Endometrial microvascular endothelial cells (primary cell): ENCODE measurements around the gene TOR4A. TPM values are rescaled to one million over a fixed set of nuclear protein-coding genes. Genes with fewer than 3 reads are reported as not detected.
"Not testable (repeated sequence)": the region's sequence is repeated elsewhere in the genome, so short reads cannot be mapped to it uniquely, and the experiment has no call there.

ENCODE experiments used
- in situ Hi-C: cut with HindIII; loops from 2 replicates; pipeline ENCODE4 v1.10.0; 2017; ENCODE audit warnings: low sequenced_read_pairs, low pct_unique_long_range_greater_than_20kb; ENCODE audit errors: inconsistent ontology term
- total RNA-seq: library from RNA; depleted of rRNA; stranded (reverse); fragments of >200 nt; gene quantifications from one replicate; pipeline ENCODE4 v1.2.3, GENCODE V29; 2015; ENCODE audit errors: inconsistent ontology term

TOR4A gene
- total RNA-seq, 1 donor from 2014 or later: 53.1 TPM

GRCh38 chr9:137250329-137251193, 27.0 kb upstream of the TOR4A start:
- in situ Hi-C loops: no loop called here

- in situ Hi-C loops: no loop called here
Observed at GRCh38 chr9:137251194-137251461, 26.4 kb upstream of the TOR4A start, which contains the start of gene STPG3. Gene STPG3, plus strand, starts transcription at chr9:137251286. Its CDS starts 1 bp downstream, at chr9:137251287.

DNA sequence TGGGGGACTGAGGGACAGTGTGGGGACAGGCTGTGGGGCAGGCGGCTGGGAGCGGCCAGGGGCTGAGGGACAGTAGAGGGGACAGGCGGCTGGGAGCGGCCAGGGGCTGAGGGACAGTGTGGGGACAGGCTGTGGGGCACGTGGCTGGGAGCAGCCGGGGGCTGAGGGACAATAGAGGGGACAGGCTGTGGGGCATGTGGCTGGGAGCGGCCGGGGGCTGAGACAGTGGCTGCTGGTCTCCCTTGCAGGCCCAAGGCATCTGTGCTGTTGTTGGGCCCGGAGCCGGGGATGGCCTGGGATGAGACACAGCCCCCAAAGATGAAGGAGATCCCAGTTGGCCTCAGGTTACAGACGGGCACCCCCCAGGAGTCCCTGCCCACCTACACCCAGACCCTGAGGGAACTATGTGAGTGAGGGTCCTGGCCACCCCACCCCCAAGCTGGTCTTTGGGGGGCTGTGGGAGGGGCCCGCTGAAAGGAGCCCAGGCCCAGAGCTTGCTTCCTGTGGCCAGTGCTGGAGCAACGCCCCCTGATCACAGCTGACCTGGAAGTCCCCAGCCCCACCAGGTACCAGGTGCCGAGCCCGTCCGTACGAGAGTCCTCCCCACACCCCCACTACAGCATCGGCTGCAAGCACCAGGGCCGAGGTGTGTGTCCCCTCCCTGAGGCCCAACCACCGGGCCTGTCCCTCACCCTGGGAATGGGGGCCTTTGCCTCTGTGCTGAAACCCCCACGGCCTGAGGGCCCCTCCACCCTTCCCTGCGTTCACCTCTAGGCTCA, 25.8 kb upstream of the TOR4A start:
- in situ Hi-C loops: no loop called here

DNA sequence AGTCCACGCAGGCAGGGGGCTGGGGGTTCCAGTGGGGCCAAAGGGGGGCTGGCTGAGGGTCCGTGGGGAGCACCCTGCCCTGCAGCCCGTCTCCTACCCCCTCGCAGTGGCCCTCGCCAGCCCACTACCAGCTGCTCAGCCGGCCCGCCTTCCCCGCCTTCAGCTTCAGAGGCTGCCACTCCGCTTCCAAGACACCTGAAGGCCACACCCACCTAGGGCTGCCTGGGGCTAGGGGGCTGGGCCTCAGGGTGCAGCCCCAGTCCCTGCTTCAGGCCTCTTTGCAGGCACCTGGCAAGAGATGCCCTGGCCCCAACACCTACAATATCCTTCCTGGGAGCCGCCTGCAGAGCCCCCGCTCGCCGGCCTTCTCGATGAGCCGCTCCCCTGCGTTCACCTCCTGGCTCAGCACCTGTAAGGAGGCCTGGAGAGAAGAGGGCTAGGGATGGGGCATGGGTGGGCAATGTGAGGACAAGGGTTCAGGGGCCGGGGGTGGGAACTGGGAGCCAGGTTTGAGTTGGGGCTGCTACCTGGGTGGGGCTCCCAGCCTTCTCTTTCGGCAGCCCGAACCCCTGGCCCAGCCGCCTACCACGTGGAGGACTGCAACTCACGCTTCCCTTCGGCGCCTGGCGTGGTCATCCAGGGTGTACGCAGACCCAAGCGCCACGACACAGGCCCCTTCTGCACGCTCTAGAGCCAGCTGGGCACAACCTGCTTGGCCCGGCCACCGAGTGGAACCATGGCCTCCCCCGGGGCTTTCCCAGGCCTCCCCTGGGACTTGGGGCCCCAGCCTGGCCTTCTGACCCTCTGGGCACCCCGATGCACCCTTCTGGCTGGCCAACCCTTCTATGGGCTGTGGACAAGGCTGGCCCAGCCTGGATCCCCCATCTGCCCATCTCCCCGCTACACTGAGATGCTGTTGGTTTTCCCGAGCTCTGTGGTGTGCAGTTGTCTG, 24.7 kb upstream of the TOR4A start:
- in situ Hi-C loops: no loop called here

GRCh38 chr9:137253717-137254623, 23.6 kb upstream of the TOR4A start:
- in situ Hi-C loops: no loop called here

DNA sequence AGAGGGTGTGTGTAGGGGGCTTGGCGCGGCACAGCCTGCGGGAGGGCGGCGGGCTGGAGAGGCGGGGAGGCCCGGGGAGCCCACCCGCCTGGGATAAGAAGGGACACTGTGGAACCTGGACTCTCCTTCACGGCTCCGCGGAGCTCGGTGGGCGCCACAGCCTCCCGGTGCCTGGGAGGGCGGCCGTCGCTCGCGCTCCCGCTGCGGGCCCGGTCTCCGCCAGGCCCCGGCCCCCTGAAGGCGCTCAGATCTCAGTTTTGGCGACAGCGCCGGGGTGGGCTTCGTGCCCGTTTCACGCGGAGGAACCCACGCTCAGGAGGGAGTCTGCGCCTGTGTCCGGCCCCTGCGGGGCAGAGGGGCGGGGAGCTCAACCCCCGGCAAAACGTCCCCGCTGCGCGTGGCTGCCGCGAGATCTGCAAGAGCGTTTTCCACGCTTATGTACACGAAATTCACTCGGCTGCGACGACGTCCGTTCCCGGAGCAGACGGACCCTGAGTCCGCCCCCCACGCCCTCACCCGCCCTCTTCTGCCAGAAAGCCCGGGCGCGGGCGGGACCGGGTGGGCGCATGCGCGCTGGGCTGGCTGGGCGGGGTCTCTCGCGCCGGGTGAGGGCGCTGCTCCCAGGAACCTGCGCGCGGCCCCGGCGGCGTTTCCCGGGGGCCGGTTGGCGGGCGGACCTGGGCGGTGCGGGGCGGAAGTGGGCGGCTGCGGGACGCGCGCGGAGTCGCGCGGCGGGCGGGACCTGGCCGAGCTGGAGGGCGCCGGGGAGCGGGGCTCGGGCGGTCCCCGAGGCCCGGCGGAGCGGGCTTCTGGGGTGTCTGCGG, 22.7 kb upstream of the TOR4A start, which contains the start of gene NELFB:
TSS of gene NELFB (plus strand) at position 704 of the 824 bp plus-strand sequence.
- in situ Hi-C loops: no loop called here

GRCh38 chr9:137255448-137256114, 21.9 kb upstream of the TOR4A start:
- in situ Hi-C loops: no loop called here

GRCh38 chr9:137256362-137256761, 21.2 kb upstream of the TOR4A start:
- in situ Hi-C loops: no loop called here

- in situ Hi-C loops: no loop called here
Observed at GRCh38 chr9:137256856-137257255, 20.7 kb upstream of the TOR4A start.

DNA sequence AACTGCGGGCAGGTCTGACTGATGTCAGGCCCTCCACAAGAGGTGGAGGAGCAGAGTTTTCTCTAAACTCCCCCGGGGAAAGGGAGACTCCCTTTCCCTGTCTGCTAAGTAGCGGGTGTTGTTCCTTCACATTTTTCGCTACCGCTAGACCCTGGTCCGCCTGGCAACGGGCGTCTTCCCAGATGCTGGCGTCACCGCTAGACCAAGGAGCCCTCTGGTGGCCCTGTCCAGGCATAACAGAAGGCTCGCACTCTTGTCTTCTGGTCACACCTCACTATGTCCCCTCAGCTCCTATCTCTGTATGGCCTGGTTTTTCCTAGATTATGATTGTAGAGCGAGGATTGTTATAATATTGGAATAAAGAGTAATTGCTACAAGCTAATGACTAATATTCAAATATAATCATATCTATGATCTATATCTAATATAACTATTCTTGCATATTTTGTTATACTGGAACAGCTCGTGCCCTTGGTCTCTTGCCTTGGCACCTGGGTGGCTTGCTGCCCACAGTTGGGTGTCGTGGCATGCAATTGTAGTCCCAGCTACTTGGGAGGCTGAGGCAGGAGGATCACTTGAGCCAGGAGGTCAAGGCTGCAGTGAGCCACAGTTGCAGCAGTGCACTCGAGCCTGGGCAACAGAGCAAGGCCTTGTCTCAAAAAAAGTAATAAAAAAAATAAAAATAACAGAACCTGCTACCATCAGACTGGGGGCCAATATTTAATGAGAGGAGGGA, 15.2 kb upstream of the TOR4A start:
- in situ Hi-C loops: not testable (repeated sequence)

- in situ Hi-C loops: no loop called here
Observed at GRCh38 chr9:137262909-137263285, 14.6 kb upstream of the TOR4A start.

DNA sequence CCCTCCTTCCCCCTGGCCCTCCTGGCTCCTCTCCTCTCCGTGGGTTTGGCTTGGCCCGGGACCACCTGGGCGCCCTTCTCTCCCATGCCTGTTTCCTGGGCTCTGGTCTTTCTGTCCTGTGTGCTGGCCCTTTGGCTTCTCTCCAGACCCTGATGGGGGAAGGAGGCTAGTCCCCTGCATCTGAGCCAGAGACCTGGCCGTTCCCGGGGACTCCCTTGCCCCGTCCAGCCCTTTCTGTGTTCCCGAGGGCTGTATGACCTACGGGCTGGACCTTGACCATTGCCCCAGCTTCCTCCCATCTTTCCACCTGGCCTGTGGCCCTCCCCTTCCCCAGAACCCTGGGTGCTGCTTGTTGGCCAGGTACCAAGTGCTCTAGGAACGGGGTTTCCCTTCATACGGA, 14.0 kb upstream of the TOR4A start:
- in situ Hi-C loops: no loop called here

GRCh38 chr9:137264067-137264466, 13.5 kb upstream of the TOR4A start:
- in situ Hi-C loops: no loop called here

- in situ Hi-C loops: no loop called here
Observed at GRCh38 chr9:137265496-137266161, 11.9 kb upstream of the TOR4A start.

DNA sequence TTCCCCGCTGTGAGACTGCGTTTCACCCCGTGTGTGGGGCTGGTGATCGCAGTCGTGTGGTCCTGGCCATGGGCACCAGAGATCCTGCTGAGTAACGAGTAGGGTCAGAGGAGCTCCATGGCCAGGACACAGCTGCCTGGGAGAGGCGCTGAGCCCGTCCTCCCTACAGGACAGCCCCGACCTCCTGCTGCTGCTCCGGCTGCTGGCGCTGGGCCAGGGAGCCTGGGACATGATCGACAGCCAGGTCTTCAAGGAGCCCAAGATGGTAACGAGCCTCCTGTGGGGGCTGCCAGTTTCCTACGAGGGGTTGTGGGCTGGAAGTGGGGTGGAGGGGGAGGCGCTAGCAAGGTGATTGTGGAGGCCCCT, 11.4 kb upstream of the TOR4A start:
- in situ Hi-C loops: no loop called here
